LNCaP clone FGC (cell line): Measurements from ENCODE around the gene AP1G1.
A peak's percentile ranks its signal among the peaks of the same experiment; 100 is the strongest.

Experiments
- DNase-seq: peaks from one replicate; pipeline ENCODE4 v3.0.0-alpha.2; 2011; ENCODE audit warnings: low read depth
- H3K4me3 ChIP-seq: 2 replicates; pipeline ENCODE4 v1.5.1; 2011; ENCODE audit warnings: mild to moderate bottlenecking, low read depth, low read length, control low read depth
- TF ChIP-seq, protein P1 (sequence below): IDR thresholded peaks from 2 replicates; pipeline ENCODE4 v1.5.1; 2012; ENCODE audit warnings: mild to moderate bottlenecking; ENCODE audit not compliant: control insufficient read depth, insufficient read depth; ENCODE audit errors: extremely low read depth

Gene AP1G1

GRCh38 chr16:71808593-71809459 lies at the start of gene AP1G1:
TSS of gene AP1G1 (minus strand) at chr16:71808834. CDS start at chr16:71789479, 19,355 bp downstream.
- TF ChIP-seq, protein P1, sequence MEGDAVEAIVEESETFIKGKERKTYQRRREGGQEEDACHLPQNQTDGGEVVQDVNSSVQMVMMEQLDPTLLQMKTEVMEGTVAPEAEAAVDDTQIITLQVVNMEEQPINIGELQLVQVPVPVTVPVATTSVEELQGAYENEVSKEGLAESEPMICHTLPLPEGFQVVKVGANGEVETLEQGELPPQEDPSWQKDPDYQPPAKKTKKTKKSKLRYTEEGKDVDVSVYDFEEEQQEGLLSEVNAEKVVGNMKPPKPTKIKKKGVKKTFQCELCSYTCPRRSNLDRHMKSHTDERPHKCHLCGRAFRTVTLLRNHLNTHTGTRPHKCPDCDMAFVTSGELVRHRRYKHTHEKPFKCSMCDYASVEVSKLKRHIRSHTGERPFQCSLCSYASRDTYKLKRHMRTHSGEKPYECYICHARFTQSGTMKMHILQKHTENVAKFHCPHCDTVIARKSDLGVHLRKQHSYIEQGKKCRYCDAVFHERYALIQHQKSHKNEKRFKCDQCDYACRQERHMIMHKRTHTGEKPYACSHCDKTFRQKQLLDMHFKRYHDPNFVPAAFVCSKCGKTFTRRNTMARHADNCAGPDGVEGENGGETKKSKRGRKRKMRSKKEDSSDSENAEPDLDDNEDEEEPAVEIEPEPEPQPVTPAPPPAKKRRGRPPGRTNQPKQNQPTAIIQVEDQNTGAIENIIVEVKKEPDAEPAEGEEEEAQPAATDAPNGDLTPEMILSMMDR: no peak
- peak within 1 kb of the TSS; percentile 94 for H3K4me3 ChIP-seq
- DNase-seq: peak; percentile 99

- no peak for DNase-seq
- no peak overlapping the region for H3K4me3 ChIP-seq
- TF ChIP-seq, protein P1: no peak
Observed at GRCh38 chr16:71855937-71856662, 47.5 kb upstream of the AP1G1 start.

DNA sequence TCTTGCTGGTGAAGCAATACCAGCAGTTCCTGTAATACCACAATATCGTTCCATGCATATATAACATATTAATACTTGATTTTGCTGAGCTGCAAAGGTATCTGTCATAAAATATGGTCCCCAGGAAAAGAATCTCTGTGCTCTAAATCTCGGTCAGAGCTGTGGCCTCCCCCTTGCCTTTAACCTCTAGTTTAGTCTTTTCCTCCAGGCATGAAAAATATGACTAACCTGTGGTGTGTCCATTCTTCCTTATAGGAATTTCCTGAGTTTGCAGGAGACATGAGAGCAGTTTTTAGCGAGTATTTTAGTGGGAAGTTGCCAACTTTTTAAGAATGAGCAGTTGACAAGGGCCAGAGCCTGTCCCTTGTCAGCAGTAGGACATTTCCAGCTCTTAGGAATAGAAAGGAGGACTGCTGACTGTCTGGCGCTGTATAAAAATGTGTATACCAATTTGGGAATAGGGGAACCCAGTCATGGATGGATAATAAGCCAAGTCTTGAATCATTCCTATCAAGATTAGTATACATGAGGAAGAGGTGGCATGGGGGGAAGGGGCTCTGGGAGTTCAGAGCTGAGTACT lies 45.8 kb upstream of the AP1G1 start:
- no peak for DNase-seq
- TF ChIP-seq, protein P1: no peak
- H3K4me3 ChIP-seq: no peak overlapping the region

DNA sequence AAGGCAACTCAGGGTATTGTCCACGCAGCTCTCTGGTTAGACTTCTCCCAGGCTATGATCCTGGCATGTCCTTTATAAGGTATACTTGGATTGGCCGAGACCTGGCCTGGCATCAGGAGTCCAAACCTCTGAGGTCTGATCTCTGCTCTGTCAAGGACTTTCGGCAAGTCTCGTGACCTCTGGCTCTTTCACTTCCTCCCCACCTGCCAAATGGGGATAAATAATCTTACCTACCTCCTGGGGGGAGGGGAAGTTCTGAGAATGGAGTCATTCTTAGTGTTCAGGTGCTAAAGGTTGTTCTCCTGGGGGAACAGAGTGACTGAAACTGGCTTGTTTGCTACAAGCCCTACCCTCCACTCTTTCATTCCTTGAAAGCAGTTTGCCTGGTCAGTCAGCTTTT lies 44.8 kb upstream of the AP1G1 start:
- TF ChIP-seq, protein P1: no peak
- DNase-seq: no peak
- no peak overlapping the region for H3K4me3 ChIP-seq

DNA sequence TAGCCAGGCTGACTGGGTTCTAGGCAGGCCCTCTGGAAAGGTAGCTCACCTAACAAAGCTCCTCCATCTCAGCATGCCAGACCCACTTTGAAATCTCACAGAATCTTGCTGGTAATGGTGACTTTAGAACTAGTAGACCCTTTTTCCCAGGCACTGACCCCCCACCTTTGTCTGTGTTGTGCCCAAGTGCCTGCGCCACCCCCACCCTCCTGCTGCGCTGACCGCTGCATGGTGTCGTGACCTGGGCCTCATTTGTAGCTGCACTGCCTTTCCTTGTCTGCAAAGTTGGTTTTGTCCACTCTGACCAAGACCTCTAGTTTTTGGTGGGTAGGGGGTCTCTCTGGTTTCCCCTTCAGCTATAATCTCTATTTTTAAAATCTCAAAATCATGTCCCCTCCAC lies 43.9 kb upstream of the AP1G1 start:
- no peak overlapping the region for H3K4me3 ChIP-seq
- DNase-seq: no peak
- TF ChIP-seq, protein P1: no peak

DNA sequence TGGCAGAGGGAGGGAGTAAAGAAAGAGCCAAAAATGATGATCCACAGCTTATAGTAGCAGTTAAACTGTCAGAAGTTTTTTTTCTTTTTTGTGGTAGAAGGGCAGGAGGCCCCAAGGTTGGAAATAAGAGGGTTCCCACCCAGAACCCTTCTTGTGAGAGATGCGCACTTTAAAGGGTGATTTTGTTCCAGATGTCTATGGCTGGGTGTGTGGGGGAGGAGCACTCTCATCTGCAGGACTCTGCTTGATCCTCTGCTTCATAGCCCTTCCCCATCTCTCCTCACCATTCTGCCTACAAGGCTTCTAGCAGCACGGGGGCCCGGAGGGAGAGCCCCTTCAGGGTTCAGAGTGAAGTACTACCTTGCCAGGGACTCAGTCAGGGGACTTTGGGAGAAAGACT lies 43.5 kb upstream of the AP1G1 start:
- TF ChIP-seq, protein P1: no peak
- DNase-seq: no peak
- no peak overlapping the region for H3K4me3 ChIP-seq
